Right renal pelvis (tissue), 4 donors: ENCODE measurements around the gene ZSCAN26. TPM values are rescaled to one million over a fixed set of nuclear protein-coding genes. Genes with fewer than 3 reads are reported as not detected.
"Not testable (repeated sequence)": the region's sequence is repeated elsewhere in the genome, so short reads cannot be mapped to it uniquely, and the experiment has no call there.

Experiments used
- DNase-seq, 4 donors: peaks; one replicate each; pipeline ENCODE4 v3.0.0-alpha.2; 2013; ENCODE audit warnings: low read depth in 4 of 4, low spot score in 3 of 4, missing footprints in 1 of 4
- polyA plus RNA-seq, 4 donors: library from polyadenylated mRNA; unstranded; fragments of 120-200 nt; gene quantifications; one replicate each; pipeline ENCODE4 v1.2.1, GENCODE V29; 2013; ENCODE audit not compliant: insufficient read length in 4 of 4

ZSCAN26 gene
- polyA plus RNA-seq, 4 donors: 31.4 to 41.5 (median 36.9) TPM

DNA sequence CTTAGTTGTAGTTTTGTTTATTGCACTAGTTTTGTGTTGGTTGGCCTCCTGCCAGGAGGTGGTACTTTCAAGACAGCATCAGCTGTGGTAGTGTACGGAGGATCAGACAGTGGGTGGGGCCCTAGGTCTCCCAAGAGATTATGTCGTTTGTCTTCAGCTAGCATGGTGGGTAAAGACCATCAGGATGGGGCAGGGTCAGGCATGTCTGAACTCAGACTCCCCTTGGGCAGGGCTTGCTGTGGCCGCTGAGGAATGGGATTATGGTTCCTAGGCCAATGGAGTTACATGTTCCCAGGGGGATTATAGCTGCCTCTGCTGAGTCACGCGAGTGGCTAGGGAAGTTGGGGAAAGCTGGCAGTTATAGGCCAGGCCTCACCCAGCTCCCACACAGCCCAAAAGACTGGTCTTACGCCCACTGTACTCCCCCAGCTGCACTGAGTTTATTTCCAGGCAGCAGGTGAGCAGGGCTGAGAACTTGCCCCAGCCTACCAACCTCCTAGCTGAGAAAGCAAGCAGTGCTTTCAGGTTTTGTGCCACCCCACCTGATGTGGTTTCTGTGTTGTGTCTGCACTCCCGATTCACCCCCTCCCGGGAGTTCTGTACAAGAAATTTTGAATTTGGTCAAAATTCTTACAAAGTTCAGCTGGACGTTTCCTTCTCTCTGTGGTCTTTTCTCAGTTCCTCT lies 44.3 kb downstream of the ZSCAN26 start:
- DNase-seq: no peak

DNA sequence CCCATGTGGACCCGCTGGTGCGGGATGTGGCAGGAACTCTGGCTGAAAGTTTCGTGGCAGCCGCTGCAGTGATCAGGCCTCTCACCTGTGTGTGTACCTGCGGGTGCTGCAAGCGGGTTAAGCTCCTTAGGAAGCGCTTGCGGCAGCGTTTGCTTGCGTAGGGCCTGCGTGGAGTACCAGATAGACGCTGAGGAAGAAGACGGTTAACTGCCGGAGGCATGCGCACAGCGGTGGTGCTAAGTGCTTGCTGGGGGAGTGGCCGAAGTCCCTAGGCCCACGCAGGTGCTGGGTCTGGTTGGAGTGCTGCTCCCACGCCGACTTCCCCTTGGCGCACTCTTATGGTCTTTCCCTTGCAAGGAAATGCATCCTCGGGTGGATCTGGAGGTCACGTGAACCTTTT lies 46.0 kb downstream of the ZSCAN26 start:
- no peak for DNase-seq

DNA sequence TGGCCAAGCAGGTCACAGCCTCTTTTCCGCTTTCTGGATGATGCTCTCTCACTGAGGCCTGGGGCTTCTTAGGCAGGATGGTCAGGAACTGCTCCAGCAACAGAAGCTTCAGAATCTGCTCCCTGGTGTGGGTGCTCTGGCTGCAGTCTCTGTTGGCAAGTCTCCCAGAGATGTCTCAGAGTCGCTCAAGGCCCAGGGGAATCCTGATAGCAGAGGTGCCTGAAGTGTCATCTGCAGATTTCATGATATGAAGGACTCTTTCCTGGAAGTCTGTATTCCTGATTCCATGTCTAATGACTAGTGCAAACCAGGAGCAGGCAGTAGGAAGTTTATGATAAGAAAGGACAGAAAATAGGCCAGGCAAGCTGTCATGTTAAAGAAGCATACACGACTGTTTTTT lies 48.7 kb downstream of the ZSCAN26 start:
- no peak for DNase-seq

DNA sequence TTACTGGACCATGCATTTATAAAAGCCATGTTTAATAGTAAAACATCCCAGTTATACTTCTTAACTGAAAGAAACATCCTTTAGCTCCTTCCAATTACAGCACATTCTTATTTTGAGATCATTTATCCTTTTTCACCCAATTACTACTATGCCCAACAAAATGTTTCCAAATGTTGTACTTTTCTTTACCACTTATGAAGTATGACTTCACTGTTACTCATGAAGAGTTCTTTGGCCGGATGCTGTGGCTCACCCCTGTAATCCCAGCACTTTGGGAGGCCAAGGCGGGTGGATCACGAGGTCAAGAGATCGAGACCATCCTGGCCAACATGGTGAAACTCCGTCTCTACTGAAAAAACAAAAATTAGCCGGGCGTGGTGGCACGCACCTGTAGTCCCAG lies 50.9 kb downstream of the ZSCAN26 start:
- DNase-seq: not testable (repeated sequence)

DNA sequence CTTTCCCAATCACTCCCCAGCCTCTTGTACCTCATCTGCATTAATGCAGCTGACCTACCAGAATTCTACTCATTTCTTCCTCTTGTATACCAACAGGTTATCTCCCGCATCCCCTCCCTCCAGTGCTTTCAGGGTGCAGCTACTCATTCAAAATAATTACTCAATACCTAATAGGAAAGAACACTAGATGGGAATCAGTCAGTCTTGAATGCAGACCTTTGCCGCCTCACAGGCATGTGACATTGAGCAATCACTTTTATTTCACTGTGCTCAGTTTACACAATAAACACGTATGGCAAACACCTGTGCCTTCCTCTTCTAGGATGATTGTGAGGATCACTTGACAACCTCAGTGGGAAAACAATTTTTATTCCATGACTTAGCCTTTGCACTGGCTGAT lies 55.7 kb downstream of the ZSCAN26 start:
- DNase-seq: no peak

DNA sequence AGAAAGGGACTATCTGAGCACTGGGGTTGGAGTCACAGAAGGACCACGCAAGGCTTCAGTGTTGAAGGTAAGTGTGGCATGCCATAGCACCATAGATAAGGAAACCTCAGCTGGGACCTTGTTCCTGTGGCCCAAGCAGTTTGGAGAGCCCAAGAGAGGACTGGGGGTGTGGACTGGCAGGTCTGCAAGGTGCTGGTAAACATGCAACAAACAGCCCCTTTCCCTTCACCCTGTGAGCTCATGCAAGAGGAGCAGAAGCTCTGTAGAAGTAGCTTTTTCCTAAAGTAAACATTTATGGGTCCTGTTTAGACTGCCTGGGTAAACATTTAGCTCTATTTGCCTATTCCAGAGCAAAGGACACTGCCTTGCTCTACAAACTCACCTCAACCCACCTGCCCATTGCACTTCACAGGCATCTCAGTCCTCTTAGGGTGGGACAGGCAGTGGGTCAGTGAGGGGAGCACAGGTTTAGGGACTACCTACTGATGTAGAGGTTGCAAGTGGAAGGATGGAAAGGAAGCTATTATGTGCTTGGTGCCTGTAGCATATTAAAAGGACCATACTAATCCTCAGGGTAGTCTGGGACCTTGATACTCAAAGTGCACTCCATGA lies 57.0 kb downstream of the ZSCAN26 start:
- DNase-seq: no peak

DNA sequence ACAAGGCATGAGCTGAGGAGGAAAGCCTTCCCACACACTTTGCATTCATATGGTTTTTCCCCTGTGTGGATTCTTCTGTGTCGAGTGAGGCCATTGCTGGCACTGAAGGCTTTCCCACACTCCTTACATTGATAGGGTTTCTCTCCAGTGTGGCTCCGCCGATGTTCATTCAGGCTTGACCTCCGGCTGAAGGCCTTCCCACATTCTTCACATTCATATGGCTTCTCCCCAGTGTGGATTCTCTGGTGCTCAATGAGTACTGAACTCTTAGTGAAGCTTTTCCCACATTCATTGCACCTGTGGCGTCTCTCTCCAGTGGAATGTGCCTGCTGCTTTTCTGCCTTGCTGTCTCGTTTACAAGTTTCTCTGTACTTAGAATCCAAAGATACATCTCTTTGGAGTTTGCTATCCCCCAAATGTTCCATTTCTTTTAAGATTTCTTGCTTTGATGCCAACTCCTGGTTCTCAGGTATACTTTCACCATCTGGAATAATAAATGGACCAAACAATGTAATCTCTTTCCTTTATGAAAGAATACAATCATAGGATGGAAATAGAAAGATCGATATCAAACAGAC lies 59.5 kb downstream of the ZSCAN26 start:
- DNase-seq: no peak

Other genes starting within 250 kb of the ZSCAN26 start
- gene ZNF165, start 186.6 kb upstream of the ZSCAN26 start, polyA plus RNA-seq: 1 to 10 TPM; 3.9 to 4.7 (median 4.4) TPM
- 10 to 100 TPM in 3 of 4 donors, 1 to 10 TPM in 1; 9.0 to 13.5 (median 12.6) TPM for gene ZSCAN16, start 142.5 kb upstream of the ZSCAN26 start, polyA plus RNA-seq
- gene ZKSCAN8, start 125.3 kb upstream of the ZSCAN26 start, polyA plus RNA-seq: 10 to 100 TPM; 36.4 to 46.0 (median 42.0) TPM
- 10 to 100 TPM; 24.6 to 31.6 (median 30.5) TPM for gene ZSCAN9, start 41.9 kb upstream of the ZSCAN26 start, polyA plus RNA-seq
- gene ZKSCAN4, start 14.9 kb upstream of the ZSCAN26 start, polyA plus RNA-seq: 10 to 100 TPM; 11.2 to 12.9 (median 12.1) TPM
- gene NKAPL, start 7.8 kb upstream of the ZSCAN26 start, polyA plus RNA-seq: 1 to 10 TPM; 2.1 to 2.5 (median 2.3) TPM
- gene PGBD1, start 14.4 kb downstream of the ZSCAN26 start, polyA plus RNA-seq: 10 to 100 TPM in 2 of 4 donors, 1 to 10 TPM in 2; 9.4 to 11.8 (median 9.9) TPM
- gene ZSCAN31, start 69.0 kb downstream of the ZSCAN26 start, polyA plus RNA-seq: 10 to 100 TPM in 2 of 4 donors, 1 to 10 TPM in 2; 8.4 to 11.2 (median 9.5) TPM
- gene ZKSCAN3, start 82.8 kb downstream of the ZSCAN26 start, polyA plus RNA-seq: 10 to 100 TPM in 2 of 4 donors, 1 to 10 TPM in 2; 8.1 to 11.7 (median 10.2) TPM
- 10 to 100 TPM; 14.5 to 16.7 (median 15.0) TPM for gene ZSCAN12, start 132.6 kb downstream of the ZSCAN26 start, polyA plus RNA-seq
- gene ZSCAN23, start 176.3 kb downstream of the ZSCAN26 start, polyA plus RNA-seq: 10 to 100 TPM; 12.2 to 16.4 (median 13.9) TPM
- not detected for gene GPX6, start 248.7 kb downstream of the ZSCAN26 start, polyA plus RNA-seq